HuH-7.5 (cell line): Measurements from ENCODE around the gene C5orf63.
"Not testable (repeated sequence)": the region's sequence is repeated elsewhere in the genome, so short reads cannot be mapped to it uniquely, and the experiment has no call there.

Source experiments
- DNase-seq: peaks from one replicate; pipeline ENCODE4 v3.0.0; 2011; ENCODE audit warnings: low spot score

The C5orf63 gene

DNA sequence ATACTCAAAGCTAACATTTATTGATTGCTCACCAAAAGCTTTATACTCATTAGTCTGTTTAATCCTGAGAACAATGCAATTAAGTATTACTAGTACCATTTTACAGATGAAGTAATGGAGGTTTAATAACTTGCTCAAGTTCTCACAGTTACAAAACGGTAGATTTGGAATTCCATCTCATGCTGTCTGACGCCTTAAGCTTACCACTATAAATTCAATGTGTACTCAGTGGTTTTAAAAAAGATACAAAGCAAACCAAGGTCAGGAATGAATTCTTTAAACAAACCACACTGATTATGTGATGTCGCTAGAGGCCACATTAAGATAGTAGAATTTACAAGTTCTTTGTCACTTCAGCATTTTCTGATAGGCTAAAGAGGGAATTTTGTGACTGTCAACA lies 1.2 kb upstream of the C5orf63 start:
- DNase-seq, result no peak

GRCh38 chr5:127070243-127070642 lies 3.1 kb downstream of the C5orf63 start:
- no peak for DNase-seq

DNA sequence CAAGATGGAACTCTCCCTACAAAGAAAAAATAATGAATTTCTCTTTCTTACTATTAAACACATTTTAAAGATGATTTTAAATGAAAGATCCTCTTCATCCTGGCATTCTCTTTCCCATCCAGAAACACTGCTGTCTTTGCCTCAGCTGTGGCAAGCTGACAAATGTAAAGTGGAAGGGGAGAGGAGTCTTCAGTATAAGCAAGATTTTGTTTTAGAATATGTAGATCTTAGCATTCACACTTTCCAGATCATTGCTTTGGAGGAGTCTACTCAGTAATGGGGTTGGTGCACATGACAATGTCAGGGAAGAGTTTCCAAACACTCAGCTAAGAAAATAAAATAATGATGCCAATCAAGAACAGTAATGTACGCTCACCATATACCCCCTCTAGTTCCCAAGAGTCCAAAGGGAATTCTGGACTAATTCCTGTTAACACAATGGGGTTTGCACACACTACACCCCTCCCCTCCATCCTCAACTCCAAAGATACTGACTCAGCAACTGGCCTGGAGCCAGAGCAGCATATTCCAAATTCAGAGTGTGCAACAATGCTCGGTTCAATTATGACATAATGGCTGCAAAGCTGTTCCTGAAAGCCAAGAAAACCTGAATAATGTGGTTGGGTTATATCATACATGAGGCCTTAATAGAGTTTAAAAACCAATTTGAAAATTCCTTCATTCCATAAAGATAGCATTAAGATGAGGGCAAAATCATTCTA lies 4.6 kb downstream of the C5orf63 start:
- no peak for DNase-seq

DNA sequence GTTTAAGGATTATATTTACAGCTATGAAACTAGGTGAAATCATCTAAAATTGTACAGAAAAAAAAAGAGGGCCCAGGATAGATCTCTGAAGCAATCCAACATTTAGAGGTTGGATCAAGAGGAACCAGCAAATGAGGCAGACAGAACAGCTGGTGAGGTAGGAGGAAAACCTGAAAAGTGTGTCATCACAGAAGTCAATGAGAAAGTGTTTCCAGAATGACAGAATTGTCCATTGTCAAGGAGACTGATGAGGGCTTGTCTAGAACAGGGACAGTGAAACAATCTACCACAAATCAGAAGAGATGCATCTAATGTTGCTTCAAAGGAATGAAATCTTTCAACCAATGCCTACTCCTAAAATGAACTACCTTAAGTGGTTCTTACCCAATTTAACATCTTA lies 6.6 kb downstream of the C5orf63 start:
- no peak for DNase-seq

- DNase-seq, result no peak
Observed at GRCh38 chr5:127064253-127064840, 9.0 kb downstream of the C5orf63 start.

DNA sequence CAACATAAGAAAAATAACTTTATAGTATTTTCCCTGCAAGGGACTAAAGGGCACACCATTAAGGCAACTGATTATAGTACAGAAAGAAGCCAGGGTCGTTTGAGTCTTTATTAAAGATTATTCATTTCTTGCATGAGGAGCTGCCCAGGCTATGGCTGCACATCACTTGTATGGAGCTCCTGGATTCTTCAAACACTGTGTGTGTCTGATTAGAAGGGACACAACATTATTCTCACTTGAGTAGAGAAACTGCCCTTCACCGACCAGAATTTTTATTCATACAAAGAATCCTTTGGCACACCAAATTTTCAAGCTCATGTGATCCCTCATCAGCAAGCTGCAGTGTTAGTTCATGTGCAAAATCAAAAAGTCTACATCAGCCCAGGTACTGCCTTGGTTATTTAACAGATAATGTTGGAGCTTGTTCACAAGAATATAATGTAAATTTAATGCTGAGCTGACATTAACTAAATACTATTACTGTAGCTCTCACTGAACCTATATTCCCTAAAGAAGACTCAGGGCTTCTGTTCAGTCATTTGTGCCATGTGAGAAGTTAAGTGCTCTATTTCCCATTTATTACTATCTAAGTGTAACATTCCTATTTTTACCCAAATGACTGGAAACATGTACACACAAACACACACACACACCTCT lies 9.9 kb downstream of the C5orf63 start:
- DNase-seq, result no peak

GRCh38 chr5:127061956-127062355 lies 11.3 kb downstream of the C5orf63 start:
- no peak for DNase-seq

- DNase-seq, result no peak
Observed at GRCh38 chr5:127061537-127061936, 11.8 kb downstream of the C5orf63 start.

DNA sequence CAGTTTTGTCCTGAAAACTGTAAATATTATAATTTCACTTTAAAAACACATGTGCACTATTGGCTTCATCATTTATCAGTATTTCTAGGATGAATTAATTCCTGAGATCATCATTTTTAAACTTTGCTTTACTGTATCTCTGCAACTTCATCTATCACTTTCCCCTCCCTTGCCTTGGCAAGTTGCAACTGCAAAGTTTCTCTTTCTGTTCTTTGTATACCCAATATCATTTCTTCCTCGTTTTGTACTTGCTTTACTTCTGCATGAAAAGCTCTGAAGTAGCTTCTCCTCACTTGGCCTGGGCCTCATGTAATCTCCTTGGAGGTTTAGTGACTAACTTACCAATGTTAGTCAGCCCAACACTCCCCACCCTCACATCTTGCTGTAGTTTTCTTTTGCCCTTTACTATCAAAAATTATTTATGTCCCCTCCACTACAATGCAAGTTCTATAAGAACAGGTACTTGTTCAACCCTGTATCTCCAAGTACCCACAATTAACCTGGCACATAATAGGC lies 12.8 kb downstream of the C5orf63 start:
- DNase-seq, result no peak

DNA sequence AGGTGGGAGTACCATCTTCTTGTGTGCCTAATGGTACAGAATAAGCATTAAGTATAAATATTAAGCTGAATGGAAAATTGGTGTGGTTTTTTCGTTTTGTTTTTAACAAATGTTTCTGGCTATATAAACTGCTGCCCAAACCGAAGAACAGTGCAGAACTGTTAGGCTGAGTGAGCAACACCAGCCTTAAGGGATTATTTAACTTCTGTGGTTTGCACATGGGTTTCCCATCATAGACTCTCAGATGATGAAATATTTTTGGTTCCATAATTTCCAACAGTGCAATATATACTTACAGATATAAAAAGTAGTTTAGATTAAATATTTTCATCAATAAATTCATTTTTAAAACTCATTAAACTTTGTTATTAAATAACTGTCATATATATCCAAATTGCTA lies 16.4 kb downstream of the C5orf63 start:
- no peak for DNase-seq

DNA sequence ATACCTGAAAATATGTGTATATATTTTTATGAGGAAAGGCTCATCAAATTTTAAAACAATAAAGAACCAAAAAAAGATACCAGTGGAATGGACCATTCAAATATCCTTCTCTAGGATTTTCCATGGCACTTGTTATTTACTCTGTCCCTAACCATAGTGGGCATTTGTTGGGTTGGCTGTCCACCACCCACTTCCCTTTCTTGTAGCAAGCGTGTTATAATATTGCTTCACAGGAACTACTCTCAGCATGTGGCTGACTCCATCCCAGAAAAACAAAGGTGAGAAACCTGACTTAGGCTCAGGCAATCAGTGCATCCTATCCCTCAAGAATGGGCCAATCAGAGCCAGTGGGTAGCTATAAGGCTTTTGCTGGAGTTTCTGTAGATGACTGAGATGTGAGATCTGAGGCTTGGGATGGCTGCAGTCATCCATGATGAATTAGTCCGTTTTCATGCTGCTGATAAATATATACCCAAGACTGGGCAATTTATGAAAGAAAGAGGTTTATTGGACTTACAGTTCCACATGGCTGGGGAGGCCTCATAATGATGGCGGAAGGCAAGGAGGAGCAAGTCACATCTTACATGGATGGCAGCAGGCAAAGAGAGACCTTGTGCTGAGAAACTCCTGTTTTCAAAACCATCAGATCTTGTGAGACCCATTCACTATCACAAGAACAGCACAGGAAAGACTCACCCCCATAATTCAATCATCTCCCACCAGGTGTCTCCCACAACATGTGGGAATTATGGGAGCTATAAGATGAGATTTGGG lies 17.2 kb downstream of the C5orf63 start:
- DNase-seq, result no peak

DNA sequence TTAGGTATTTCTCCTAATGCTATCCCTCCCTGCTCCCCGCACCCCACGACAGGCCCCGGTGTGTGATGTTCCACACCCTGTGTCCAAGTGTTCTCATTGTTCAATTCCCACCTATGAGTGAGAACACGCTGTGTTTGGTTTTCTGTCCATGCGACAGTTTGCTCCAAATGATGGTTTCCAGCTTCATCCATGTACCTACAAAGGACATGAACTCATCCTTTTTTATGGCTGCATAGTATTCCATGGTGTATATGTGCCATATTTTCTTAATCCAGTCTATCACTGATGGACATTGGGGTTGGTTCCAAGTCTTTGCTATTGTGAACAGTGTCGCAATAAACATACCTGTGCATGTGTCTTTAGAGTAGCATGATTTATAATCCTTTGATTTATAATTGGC lies 19.8 kb downstream of the C5orf63 start:
- not testable (repeated sequence) for DNase-seq

GRCh38 chr5:127053049-127053448 lies 20.3 kb downstream of the C5orf63 start:
- DNase-seq, result no peak

- no peak for DNase-seq
Observed at GRCh38 chr5:127051591-127051990, 21.7 kb downstream of the C5orf63 start.

DNA sequence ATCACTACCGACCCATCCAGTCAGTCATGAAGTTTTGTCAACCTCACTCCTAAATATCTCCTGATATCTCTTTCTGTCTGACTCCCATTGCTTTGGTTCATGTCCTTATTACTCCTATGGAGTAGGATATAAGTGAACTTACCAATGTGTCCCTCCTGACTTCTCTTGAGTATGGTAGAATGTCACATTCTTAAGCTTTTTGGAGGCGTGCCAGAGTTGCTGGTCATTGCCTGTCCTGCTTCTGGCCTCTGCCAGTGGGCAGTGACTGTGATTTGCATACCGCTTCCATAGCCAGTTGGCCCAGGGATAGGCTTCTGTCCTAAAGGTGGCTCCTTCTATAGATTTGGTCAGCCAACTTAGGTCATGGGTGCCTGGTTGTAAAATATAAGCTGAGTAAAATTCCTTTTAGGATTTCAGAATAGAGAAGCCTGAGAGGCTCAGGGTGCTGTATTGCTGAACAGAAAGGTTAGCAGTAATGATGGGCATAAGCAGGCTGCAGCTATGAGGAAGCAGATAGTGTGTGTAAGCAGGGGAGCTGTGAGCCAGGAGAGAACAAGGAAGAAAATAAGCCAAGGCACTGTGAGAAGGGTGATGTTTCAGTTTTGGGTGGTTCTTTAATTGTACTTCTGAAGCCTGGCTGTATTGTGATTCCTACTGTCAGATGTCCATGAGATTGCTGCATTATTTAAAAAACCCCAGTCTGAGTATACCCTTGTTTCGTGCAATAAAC lies 26.8 kb downstream of the C5orf63 start:
- no peak for DNase-seq

DNA sequence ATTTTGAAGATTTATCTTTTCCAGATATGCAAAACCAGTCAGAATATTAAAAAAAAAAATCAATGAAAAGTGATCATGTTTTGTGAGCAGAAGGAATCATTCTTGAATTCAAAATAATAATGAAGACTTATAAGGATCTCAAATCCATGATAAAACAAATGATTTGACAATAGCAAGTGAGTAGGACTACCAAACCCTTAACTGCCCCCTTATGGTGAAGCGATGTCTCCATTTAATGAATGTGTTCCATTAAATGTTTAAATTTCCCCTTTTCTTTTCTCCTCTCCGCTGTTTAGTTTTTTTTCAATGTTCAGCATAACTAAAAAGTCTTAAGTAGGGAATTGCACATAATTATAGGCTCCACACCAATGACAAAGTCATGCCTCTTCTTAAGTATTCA lies 30.7 kb downstream of the C5orf63 start:
- DNase-seq, result no peak

GRCh38 chr5:127041571-127041970 lies 31.7 kb downstream of the C5orf63 start:
- no peak for DNase-seq

GRCh38 chr5:127040796-127041520 lies 32.3 kb downstream of the C5orf63 start:
- DNase-seq, result no peak

GRCh38 chr5:127038550-127038949 lies 34.8 kb downstream of the C5orf63 start:
- no peak for DNase-seq

DNA sequence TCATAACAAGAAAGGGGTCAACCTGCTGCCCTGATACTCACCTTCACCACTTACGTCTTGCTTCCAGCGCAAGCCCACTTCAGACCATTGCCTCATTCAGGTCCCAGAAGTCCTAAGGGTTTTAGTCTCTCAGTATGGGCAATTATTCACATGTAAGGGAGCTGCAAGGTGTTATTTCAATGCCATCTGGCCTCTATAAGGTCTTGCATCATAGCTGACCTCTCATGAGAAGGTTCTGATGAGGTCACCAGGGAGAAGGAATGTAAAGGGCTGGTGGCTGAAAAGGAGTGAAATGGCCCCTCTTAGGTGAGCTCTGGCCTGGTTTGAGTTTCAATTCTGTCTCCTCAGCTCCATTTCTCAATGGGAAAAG lies 41.5 kb downstream of the C5orf63 start:
- DNase-seq, result no peak
